ENCODE measurements around the gene ELF4.

- TF ChIP-seq CTCF (IDR thresholded peaks at IDR 0.05) (no peak), POLR2A (IDR thresholded peaks at IDR 0.05) (no peak)
These were observed 1.2 kb upstream of the ELF4 start for GRCh38 chrX:130111220-130112154.

All from body of pancreas (tissue), 4 donors.